VCaP (cell line): ENCODE results near the gene U2SURP.
"Not testable (repeated sequence)": the region's sequence is repeated elsewhere in the genome, so short reads cannot be mapped to it uniquely, and the experiment has no call there.

ENCODE experiments used
- H3K27ac ChIP-seq: fragments of 450-650 bp; 2 replicates; pipeline ENCODE4 v1.5.1; 2017
- TF ChIP-seq, protein P1 (sequence below): fragments of 450-650 bp; conservative IDR thresholded peaks from 2 replicates; pipeline ENCODE4 v1.5.1; 2017; ENCODE audit warnings: mild to moderate bottlenecking, moderate library complexity

U2SURP gene

DNA sequence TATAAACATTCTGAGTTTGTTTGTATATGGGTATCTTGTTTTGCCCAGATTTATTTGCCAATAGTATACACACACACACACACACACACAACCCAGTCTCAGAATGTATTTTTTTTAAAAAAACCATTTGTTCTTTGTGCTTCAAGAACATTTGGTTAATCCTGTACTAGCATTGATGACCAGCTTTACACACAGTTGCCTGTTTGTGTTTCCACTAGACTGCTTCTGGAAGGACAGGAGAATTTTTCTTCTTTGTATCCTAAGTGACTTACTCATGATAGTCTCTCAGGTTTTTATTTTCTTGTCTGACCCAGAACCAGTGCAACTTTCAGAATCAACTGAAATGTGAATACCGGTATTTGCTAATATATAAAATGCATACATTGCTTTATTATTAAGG is 40.5 kb downstream of the U2SURP start:
- H3K27ac ChIP-seq, result no peak overlapping the region

DNA sequence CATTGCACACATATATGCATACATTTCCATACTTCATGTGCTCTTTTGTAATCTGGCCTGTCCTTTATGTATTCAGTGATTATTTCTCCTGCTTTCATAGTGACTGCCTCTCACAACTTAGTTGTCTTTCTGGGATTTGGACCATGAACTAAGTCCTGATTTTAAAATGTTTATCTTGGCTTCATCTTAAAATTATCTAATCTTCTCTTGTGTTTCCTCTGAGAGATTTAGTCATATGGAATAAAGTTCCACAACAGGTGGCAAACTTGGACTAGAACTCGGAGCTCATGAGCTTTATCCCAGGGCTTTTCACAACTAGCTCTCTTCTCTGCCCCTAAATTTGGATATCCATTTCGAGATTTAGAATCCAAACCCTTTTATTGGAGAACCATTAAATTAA is 44.3 kb downstream of the U2SURP start:
- H3K27ac ChIP-seq, result no peak overlapping the region
- TF ChIP-seq, protein P1, sequence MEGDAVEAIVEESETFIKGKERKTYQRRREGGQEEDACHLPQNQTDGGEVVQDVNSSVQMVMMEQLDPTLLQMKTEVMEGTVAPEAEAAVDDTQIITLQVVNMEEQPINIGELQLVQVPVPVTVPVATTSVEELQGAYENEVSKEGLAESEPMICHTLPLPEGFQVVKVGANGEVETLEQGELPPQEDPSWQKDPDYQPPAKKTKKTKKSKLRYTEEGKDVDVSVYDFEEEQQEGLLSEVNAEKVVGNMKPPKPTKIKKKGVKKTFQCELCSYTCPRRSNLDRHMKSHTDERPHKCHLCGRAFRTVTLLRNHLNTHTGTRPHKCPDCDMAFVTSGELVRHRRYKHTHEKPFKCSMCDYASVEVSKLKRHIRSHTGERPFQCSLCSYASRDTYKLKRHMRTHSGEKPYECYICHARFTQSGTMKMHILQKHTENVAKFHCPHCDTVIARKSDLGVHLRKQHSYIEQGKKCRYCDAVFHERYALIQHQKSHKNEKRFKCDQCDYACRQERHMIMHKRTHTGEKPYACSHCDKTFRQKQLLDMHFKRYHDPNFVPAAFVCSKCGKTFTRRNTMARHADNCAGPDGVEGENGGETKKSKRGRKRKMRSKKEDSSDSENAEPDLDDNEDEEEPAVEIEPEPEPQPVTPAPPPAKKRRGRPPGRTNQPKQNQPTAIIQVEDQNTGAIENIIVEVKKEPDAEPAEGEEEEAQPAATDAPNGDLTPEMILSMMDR, result no peak

More for the DNA sequence above, 40.5 kb downstream of the U2SURP start:
- TF ChIP-seq, protein P1, result no peak

DNA sequence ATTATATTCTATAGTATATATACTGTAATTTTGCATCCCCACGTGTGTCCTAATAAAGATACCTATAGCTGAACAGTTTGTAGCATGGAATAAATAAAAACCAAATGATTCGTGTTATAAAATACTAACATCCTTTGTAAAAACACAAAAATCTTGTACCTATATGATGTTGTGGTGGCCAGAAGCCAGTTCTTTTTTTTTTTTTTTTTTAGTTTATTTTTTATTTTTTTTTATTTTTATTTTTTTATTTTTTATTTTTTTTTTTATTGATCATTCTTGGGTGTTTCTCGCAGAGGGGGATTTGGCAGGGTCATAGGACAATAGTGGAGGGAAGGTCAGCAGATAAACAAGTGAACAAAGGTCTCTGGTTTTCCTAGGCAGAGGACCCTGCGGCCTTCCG is 44.7 kb downstream of the U2SURP start:
- H3K27ac ChIP-seq, result not testable (repeated sequence)

DNA sequence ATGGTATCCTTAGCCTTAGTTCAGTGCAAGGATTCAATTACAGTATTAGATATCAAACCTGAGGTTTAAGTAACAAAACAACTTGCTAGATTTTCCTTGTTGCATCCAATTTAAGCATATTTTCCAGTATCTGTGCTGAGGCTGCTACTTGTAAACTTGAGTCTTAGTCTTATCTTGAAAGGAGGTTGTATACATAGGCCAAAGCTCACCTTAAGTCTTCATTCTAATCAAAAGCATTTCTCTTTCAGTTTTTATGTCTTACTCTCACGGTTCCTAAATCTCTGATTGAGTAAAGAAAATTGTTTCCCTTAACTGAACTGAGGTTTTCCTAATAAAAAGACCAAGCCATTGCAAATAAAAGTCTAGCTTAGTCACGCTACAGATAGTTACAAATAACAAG is 52.6 kb downstream of the U2SURP start:
- TF ChIP-seq, protein P1, result no peak

DNA sequence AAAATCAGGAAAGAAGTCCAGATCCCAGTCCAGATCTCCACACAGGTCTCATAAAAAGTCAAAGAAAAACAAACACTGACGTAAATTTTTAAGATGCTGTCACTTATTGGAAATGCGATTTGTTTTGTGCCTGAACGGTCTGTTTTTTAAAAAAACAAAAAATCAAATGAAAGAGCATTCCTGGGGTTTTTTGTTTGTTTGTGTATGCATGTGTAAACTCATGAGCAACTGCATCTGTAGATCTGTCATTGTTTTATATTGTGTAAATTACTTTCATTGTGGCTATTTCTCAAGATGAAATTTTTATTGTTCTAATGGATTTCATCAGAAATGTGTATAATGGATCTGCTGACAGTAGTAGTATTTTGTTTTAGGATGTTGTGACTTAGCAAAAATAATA is 55.0 kb downstream of the U2SURP start:
- H3K27ac ChIP-seq, result no peak overlapping the region
- TF ChIP-seq, protein P1, result no peak

More for the DNA sequence above, 52.6 kb downstream of the U2SURP start:
- no peak overlapping the region for H3K27ac ChIP-seq

DNA sequence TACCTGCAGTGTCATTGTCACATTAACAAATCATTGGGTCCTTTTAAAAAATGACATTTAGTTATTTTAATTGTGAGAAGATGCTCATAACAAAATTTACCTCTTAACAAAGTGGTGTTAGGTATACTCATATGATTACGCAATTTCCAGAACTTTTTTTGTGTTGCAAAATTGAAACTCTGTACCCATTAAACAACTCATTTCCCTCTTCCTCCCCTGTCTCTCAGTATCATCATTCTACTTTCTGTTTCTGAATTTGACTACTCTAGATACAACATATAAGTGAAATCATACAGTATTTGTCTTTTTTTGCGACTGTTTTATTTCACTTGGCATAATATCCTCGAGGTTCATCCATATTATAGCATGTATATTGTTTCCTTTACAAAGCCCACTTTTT is 59.5 kb downstream of the U2SURP start:
- TF ChIP-seq, protein P1, result no peak
- H3K27ac ChIP-seq, result no peak overlapping the region

DNA sequence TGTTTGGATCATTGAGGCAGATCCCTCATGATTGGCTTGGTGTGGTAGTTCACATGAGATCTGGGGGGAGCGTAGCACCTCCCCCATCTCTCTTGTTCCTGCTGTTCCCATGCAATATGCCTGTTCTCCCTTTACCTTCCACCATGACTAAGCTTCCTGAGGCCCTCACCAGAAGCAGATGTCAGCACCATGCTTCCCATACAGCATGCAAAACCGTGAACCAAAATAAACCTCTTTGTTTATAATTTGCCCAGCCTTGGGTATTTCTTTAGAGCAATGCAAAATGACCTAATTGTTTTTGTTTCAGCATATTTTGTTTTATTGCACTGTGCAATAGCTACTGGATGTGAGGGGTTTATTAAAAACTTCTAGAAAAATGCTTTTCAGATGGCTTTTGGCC is 61.6 kb downstream of the U2SURP start:
- H3K27ac ChIP-seq, result no peak overlapping the region
- TF ChIP-seq, protein P1, result no peak

DNA sequence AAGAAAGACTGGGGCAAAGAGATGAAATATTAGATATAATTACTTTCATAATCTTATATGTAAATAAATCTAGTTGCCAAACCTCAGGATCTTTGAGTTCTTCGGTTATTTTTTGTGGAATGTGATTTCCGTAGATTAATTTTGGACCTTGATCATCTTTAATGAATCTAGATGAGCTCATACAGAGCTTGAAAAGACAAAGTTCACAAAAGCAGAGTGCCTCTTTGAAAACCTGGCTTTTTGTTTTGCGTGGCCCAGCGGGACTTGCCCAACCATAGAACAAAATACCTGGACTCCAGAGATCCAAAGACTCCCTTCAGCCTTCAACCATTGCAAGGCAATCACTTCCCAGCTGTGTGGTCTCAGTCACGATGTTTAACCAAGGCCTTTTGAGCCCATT is 63.4 kb downstream of the U2SURP start:
- TF ChIP-seq, protein P1, result no peak

More for the DNA sequence above, 63.4 kb downstream of the U2SURP start:
- H3K27ac ChIP-seq, result no peak overlapping the region
